ENCODE results near the gene TMEM267.

Gene TMEM267

GRCh38 chr5:43483298-43484105 lies at the start of gene TMEM267:
Gene TMEM267 (minus strand): TSS chr5:43483865. CDS start chr5:43453969, 29,896 bp downstream.
- Histone ChIP-seq H3K4me3 (replicated peaks; ENCODE audit: low read depth, low read length) (peak within 1 kb of the TSS; percentile 94), H3K36me3 (ENCODE audit: control insufficient read depth, insufficient read depth, low read length) (no peaks in the 10 kb centered on the region), H3K27me3 (replicated peaks; ENCODE audit: control insufficient read depth, insufficient read depth, low read length) (no peaks in the 10 kb centered on the region)
- DNase-seq (ENCODE audit: extremely low read depth, insufficient read length), result peak; percentile 94
- TF ChIP-seq CTCF (IDR thresholded peaks at IDR 0.05; ENCODE audit: insufficient read depth, low read length, poor library complexity, severe bottlenecking), result no peak

- no peaks in the 10 kb centered on the region for H3K27me3 ChIP-seq (replicated peaks; ENCODE audit: control insufficient read depth, insufficient read depth, low read length)
- no peak overlapping the region for H3K4me3 ChIP-seq (replicated peaks; ENCODE audit: low read depth, low read length)
- no peak for TF ChIP-seq CTCF (IDR thresholded peaks at IDR 0.05; ENCODE audit: insufficient read depth, low read length, poor library complexity, severe bottlenecking)
- peaks cover 9% of the 10 kb centered on the region for H3K36me3 ChIP-seq (ENCODE audit: control insufficient read depth, insufficient read depth, low read length)
- DNase-seq (ENCODE audit: extremely low read depth, insufficient read length), result no peak
These were observed 47.0 kb upstream of the TMEM267 start for GRCh38 chr5:43530648-43531047.

GRCh38 chr5:43523662-43524072 lies 40.0 kb upstream of the TMEM267 start:
- no peak for TF ChIP-seq CTCF (IDR thresholded peaks at IDR 0.05; ENCODE audit: insufficient read depth, low read length, poor library complexity, severe bottlenecking)
- Histone ChIP-seq H3K4me3 (replicated peaks; ENCODE audit: low read depth, low read length) (no peak overlapping the region), H3K27me3 (replicated peaks; ENCODE audit: control insufficient read depth, insufficient read depth, low read length) (no peaks in the 10 kb centered on the region), H3K36me3 (ENCODE audit: control insufficient read depth, insufficient read depth, low read length) (peaks cover 4% of the 10 kb centered on the region)
- no peak for DNase-seq (ENCODE audit: extremely low read depth, insufficient read length)

GRCh38 chr5:43520615-43521014 lies 37.0 kb upstream of the TMEM267 start:
- TF ChIP-seq CTCF (IDR thresholded peaks at IDR 0.05; ENCODE audit: insufficient read depth, low read length, poor library complexity, severe bottlenecking), result no peak
- Histone ChIP-seq H3K36me3 (ENCODE audit: control insufficient read depth, insufficient read depth, low read length) (peaks cover 2% of the 10 kb centered on the region; the same call in 1 of the 2 replicates), H3K27me3 (replicated peaks; ENCODE audit: control insufficient read depth, insufficient read depth, low read length) (no peaks in the 10 kb centered on the region), H3K4me3 (replicated peaks; ENCODE audit: low read depth, low read length) (no peak overlapping the region)
- DNase-seq (ENCODE audit: extremely low read depth, insufficient read length), result no peak

- H3K4me3 ChIP-seq (replicated peaks; ENCODE audit: low read depth, low read length), result peak overlapping the region; percentile 79
- H3K36me3 ChIP-seq (ENCODE audit: control insufficient read depth, insufficient read depth, low read length), result no peaks in the 10 kb centered on the region
- DNase-seq (ENCODE audit: extremely low read depth, insufficient read length), result no peak
- H3K27me3 ChIP-seq (replicated peaks; ENCODE audit: control insufficient read depth, insufficient read depth, low read length), result no peaks in the 10 kb centered on the region
- no peak for TF ChIP-seq CTCF (IDR thresholded peaks at IDR 0.05; ENCODE audit: insufficient read depth, low read length, poor library complexity, severe bottlenecking)
These were observed 32.0 kb upstream of the TMEM267 start for GRCh38 chr5:43515678-43516048.
